GM21367 (cell line): ENCODE results near the gene BCDIN3D.
A peak's percentile ranks its signal among the peaks of the same experiment; 100 is the strongest.
"Not testable (repeated sequence)": the region's sequence is repeated elsewhere in the genome, so short reads cannot be mapped to it uniquely, and the experiment has no call there.

ENCODE experiments used
- ATAC-seq: cut with Tn5 transposase; IDR thresholded peaks from one replicate; pipeline ENCODE4 v1.9.1; 2021; ENCODE audit not compliant: unreplicated experiment

Gene BCDIN3D

DNA sequence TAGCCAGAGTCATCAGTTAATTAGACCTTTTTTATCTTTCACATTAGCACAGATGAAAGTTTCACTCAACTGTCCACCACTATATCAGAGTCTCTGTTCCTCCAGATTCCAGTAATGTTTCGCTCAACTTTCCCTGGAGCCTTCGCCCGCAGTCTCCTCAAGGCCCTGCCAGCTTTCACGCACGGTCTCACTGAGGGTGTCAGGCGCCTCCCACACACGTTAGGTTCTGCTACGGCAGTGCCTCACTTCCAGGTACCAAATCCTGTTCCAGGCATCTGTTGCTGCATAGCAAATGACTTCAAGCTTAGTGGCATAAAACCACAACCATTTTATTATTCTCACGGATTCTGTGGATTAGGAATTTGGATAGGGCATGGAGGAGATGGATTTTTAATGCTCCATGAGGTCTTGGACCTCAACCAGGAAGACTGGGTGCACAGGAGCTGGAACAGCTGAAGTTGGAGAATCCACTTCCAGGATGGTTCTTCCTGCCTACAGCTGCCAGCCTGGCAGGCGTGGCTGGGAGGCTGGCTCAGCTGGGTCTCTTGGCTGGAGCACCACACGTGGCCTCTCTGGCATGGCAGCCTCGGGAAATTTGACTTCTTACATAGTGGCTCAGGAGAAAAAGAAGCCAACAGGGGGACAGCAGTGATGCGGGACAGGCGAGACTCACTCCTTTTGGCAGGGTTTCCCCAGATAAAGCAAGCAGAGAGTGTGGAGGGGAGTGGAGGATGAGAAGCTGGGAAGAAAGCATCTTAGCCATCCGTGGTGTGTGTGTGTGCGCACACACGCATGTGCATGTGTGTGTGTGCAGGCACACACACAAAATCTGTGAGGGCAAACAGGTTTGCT is 21.3 kb upstream of the BCDIN3D start:
- no peak for ATAC-seq

DNA sequence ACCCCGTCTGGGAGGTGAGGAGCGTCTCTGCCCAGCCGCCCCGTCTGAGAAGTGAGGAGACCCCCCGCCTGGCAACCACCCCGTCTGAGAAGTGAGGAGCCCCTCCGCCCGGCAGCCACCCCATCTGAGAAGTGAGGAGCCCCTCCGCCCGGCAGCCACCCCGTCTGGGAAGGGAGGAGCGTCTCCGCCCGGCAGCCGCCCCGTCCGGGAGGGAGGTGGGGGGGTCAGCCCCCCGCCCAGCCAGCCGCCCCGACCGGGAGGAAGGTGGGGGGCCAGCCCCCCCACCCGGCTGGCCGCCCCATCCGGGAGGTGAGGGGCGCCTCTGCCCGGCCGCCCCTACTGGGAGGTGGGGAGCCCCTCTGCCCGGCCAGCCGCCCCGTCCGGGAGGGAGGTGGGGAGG is 18.0 kb upstream of the BCDIN3D start:
- not testable (repeated sequence) for ATAC-seq

DNA sequence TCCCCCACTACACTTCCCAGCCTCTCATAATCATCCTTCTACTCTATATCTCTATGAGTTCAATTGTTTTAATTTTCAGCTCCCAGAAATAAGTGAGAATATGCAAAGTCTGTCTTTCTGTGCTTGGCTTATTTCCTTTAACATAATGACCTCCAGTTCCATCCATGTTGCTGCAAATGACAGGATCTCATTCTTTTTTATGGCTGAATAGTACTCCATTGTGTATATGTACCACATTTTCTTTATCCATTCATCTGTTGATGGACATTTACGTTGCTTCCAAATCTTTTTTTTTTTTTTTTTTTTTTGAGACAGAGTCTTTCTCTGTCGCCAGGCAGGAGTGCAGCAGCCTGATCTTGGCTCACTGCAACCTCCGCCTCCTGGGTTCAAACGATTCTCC is 13.0 kb upstream of the BCDIN3D start:
- ATAC-seq: not testable (repeated sequence)

DNA sequence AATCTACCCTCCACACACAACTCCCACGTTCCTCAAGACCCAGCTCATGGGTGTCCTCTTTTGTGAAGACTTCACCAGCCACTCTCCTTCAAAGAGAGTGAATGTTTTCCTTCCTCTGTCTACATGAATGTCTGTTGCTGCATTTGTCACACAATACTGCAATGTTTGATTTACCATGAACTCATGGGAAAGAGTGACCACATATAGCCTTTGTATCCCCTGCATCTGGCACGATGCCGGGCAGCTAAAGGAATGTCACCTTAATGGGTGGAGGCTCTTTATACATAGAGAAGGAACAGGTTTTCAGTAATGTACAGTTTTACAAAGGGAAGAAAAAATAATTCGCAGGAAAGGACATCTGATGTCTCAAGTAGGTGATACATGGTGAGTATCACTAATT is 12.1 kb upstream of the BCDIN3D start:
- no peak for ATAC-seq

DNA sequence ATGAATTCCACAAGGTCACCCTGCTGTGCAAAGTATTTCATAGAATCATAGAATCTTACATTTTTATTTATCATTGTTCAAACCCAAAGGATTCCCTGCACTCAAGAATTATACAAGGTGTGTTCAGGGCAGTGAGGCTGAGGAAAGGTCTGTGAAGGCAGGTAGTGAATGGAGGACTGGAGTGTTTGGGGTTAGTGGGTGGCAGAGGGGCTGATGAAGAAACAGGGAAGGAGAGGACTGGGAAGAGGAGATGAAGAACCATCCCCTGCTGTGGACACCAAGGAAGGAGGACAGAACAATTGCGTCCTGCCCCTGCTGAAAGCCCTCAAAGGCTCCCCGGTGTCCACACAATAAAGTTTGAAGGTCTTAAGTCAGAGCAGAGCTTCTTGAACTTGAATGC is 10.8 kb upstream of the BCDIN3D start:
- ATAC-seq: no peak

DNA sequence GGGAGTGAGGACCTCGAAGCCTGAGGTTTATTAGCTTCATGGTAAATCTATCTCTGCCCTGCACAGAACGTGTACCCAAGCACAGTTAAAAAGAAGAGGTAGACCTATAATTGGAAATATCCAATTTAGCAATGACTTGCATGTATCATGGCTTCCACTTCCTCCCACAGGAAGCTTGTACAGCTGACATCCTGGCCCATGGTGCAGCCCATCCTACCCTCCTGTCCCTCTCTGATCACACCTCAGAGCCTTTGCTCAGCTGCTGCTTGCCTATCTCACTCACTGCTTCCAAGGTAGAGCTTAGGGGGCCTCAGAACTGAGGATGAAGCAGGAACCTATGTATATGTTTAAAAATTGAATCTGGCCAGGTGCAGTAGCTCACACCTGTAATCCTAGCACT is 4.3 kb upstream of the BCDIN3D start:
- ATAC-seq: no peak

DNA sequence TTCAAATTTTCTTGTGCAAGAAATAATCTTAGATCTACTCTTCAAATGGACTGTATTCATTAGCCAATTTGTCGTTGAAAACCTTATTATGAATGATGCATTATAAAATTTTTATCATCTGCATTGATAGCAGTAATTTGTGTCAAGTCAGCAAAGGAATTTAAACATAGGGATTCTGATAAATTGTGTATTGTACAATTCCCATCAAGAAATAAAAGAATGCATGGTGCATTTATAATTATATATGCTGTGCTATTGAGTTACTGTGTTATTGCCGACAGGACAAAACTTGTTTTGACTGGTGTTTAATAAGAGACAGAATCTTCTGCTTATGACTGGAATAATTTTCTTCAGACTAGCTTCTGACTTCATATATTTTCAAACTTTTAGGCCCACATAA is 3.1 kb upstream of the BCDIN3D start:
- no peak for ATAC-seq

DNA sequence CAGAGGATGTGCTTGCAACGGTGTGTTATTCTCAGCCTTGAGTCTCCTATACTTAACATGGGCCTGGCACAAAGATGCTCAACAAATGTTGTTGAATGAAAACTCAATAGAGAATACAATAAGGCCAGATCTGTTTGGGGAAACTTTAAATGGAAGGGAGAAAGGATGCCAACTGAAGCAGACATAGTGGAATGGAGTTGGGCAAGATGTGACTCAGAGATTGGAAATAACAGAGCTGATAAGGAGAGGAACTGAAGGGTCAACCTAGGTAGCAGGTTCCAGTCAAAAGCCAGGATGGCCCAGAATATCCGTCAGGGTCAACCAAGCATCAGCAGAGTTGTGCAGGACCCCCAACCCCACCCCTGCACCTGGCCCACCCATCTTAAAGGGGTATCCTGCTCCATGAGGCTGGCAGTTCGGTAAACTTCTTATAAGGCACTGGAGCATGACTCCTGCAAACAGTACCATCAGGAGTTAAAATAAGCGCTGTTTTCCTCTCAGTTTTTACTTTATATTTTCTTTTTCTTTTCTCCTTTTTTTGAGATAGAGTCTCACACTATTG is 1.1 kb upstream of the BCDIN3D start:
- ATAC-seq: no peak

DNA sequence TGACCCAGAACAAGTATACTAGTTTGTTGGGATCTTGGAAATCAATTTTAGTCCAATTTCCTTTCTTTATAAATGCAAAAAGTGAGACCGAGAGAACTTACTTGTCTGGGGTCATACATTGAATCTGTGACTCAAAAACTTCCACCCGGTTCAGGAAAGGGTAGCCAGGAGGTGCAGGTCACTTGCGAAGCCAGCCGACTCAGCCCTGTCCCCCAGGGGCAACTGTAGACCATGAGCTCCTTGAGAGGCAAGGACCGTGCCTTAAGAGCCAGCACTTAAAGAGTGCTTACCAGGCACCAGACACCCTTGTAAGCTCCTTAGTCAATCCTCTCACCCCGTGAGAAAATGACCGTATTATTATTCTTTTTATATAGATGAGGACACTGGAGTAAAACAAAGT is 505 bp upstream of the BCDIN3D start:
- no peak for ATAC-seq

DNA sequence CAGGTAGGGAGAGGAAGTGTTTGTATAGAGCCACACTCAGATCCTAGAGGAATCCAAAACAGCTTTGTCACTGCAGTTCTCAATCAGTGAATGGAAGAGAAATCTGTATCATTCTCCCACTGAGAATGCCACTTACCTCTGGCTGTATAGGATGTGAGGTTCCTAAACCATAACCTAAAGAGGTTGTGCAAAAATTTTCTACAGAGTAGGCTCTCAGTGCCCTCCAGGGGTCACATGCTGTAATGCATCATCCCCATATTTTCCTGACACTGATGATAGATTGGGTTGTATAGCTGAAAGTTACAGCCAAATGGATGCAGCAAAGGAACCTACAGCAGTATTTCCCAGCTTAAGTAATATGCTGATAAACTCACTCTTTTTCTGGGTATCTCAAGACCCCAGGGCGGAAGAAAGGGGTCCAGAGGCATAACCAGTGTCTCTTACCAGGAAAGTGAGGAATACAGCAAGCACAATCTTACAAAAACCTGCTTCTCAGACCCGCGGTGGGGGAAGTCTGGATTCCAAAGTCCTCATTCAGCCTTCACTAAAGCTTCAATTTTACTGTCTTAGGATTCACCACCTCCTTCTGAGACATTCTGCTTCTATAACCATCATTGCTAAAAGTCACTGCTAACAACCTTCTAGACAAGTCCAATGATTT is 3.8 kb downstream of the BCDIN3D start:
- no peak for ATAC-seq

DNA sequence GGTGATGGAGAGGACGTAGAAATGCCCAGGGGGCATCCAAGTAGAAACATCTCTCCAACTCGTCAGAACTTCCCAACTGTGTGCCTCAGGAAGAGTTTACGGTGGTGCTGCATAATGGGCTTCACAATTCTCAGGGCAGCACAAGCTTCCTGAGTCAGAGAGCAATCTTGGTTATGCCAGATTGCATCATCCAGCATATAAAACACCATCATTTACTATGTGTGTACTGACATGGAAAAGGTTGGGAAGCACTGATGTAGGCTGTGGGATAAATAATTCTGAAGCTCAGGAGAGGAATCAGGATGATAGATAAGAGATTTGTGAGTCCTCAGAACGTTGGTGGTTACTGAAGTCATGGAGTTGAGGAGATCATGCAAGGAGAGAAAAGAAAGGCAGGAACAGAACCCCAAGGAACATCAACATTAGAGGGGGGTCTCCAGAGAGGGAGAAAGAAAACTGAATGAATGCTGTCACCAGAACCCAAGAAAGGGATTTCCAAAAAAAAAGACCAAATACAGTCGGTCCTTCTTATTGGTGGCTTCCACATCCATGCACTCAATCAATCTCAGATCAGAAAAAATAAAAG is 10.0 kb downstream of the BCDIN3D start:
- ATAC-seq: no peak

DNA sequence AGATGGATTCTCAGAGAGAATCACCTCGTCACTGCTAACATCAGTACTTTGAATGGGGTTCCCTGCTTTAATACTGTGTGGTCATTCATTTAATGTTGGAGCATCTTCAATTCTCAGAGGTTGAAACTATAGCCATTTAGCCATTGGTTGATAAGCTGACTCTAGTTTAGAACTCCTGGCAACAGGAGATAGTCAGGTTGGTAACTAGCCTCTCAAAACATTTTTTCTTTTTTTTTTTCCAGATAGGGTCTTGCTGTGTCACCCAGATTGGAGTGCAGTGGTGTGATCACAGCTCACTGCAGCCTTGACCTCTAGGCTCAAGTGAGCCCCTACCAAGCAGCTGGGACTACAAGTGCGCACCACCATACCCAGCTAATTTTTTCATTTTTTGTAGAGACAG is 11.2 kb downstream of the BCDIN3D start:
- no peak for ATAC-seq

DNA sequence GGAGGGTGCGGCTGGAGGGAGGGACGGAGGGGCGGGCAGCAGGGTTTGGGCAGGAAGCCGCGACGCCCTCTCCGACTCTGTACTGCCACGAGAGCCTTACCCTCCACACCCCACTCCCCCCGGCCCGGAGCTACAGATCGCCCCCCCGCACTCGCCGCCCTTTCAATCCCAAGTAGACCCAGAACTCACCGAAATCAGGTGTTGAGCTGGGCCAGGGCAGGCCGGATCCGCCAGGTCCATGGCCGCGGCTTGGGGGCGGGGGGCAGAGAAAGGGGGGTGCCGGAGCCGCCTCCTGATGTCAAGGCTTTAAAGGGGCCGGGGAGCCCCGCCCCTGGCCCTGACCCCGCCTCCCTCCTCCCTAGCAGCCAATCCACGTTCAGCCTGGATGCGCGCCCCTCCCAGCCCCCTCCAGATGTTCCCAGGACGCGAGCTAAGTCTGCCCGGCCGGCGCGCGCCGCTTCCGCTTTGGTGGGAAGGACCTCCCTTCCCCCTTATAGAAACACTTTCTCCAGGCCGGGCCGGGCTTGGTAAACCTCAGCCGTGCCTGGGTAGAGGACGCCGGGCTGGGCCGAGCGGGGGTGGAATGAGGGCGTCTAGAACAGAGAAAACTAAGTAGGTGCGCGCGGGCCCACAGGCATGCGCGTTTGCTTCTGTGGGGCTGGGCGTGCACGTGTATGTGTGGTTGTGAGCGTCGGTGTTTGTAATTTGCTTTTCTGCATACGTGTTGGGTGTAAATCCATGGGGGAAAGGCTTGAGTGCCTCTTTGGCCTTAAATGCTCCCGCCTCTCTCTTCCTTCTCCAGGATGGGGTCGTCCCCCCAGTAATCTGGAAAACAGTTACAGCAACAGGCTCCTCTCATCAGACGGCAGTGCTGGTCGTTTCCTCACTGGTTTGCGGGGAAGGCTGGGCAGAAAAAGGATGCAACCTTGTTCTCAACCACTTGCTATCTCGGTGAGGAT is 14.5 kb downstream of the BCDIN3D start, which contains the start of gene NCKAP5L:
Gene NCKAP5L (minus strand): TSS at position 281 of the 959 bp plus-strand sequence. CDS start 24,369 bp downstream, outside the sequence.
- peak; percentile 80 for ATAC-seq

DNA sequence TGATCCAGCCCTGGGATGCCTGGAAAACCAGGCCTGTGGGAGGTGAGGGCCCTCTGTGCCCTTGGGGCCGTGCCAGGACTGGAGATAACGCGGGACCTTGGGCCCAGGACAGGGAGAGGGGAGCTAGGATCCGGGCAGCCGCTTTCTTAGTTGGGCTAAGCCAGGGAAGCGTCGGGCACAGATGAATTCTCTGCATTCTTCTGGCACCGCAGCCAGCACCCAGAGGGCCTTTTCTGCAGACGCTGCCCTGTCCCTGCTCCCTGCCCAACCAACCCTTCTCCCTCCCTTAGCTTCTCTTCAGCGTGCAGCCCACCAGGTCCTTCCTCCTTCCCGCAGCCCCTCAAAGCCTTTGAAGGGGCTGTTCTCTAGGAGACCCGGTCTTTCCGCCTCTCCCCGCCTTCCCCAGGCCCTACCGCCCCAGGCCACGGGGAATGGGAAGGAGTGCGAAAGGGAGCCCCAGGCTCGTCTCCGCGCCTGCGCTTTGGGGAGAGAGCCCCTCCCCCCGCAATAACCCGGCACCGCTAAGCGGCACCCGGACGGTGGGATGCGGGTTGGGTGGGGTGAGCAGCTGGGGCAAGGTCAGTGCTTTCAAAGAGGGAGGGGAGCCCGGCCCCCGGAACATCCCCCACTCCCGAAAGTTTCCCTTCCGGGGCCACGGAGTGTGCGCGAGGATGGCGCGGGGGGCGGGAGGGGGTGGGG is 15.4 kb downstream of the BCDIN3D start:
- ATAC-seq: no peak

DNA sequence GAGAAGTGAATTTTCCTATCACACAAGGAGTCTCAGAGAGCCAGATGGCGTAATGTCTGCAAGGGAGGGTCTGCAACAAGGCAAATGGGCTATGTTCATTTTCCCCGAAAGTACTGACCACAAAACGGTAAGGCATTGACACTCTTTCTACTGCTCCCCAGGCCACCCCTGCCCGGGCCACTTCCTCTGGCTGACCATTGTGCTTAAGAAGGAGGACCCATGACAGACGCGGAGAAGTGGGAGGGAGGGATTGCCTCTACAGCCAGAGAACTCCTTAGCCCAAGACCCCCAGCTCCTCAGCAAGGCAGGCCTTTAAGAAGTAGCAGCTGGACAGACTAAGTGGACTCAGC is 15.9 kb downstream of the BCDIN3D start:
- no peak for ATAC-seq

DNA sequence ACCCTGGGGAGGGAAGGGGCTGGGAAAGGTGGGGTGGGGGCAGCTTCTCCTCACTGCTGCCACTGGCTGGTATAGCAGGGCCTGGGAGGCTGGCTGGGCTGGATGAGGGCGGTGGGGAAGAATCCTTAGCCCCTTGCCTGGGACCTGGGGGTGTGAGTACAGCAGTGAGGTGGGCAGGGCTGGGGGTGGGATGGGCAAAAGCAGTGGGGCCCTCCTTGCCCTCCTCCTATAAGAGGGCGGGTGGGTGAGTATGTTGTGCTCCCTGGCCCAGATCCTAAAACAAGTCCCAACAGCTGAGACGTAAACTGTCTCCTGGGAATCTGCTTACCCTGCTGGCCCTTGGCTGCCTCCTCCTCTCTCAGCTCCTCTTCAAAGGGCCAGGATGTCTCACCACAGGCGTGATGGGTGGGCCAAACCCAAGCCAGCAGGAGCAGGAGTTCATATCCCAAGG is 16.9 kb downstream of the BCDIN3D start:
- no peak for ATAC-seq

DNA sequence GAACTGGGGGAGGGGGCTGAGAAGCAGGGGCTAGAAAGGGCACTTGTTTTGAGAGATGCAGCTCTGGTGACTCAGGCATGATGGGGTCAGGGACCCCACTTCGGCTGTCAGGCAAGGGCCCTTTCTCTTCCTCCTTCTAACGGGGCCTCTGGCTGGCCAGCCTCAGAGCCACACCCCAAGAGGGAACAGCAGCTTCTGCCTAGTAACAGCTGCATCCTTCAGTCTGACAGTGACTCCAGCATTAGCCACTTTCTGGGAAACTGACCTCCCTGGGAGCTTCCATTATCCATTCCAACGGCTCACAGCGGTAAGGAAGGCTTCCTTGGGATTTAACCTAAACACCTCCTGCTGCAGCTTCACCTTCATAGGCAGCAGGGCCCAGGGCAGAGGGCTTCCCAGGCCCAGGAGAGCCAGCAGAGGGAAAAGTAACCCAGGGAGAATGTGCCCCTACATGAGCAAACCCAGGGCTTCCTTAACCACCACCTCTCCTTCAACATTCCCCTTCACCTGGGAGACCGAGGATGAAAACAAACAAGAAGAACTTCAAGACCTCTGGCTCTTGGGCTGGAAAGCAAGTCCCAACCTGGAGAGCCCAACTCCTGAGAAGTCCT is 17.4 kb downstream of the BCDIN3D start:
- no peak for ATAC-seq

DNA sequence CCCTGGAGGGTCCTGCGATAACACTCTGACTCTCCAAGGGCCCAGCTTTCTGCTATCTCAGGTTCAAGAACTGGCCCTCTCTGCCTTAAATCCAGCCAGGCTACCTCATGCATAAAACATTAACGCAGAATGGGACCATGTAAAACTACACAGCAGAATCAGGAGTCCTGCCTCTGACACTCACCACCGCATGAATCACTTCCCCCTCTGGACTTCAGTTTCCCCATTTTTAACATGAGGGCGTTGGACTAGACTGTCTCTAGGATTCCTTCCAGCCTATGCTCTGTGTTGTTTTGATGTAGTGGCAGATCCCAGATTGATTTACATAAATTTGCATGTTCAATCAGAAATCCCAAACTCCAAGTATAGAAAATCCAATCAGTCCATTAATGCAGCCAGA is 18.0 kb downstream of the BCDIN3D start:
- ATAC-seq: no peak

DNA sequence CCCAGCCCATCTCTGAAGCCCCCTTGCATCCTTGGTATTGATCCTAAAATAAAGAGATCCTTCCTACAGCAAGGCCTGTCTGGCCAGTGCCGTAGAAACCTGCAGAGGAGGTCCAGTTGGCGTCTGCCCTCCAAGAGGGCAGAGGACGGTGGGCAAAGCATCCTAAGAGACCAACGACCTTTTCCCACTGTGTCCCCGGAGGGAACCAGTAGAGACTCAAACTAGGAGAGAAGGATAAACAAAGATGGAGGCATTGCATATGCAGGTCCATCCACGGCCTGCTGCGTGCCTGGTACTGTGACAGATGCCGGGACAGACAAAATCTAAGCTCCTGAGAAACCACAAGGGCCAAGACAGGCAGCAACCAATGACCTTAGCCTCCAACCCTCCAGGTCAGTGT is 18.5 kb downstream of the BCDIN3D start:
- ATAC-seq: no peak

DNA sequence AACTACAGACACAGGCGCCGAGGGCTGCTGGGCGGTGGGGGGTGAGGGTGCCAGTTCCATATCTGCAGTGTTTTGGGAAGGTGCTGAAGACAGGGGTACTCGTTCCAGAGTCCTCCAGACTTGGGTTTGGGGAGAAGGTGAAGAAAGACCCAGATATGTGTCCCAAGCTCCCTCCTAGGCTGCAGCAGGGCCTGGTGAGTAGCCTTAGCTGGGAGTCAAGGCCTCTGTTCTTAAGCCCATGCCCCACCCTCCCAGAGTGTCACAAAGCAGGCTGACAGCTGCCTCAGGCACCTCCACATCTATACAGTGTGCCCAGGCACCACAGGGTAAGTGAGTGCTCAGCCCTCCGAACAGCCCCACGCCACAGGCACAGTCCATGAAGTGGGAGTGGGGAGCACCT is 19.0 kb downstream of the BCDIN3D start:
- no peak for ATAC-seq
